GM12891 (cell line): ENCODE measurements around the gene HRG.

Experiments used
- POLR2A ChIP-seq: IDR thresholded peaks from 2 replicates; pipeline ENCODE4 v1.6.1; 2011; ENCODE audit warnings: low read depth, low read length, control low read depth
- POLR2AphosphoS5 ChIP-seq: IDR thresholded peaks from 2 replicates; pipeline ENCODE4 v1.6.1; 2011; ENCODE audit warnings: low read depth, low read length, control low read depth
- POU2F2 ChIP-seq: IDR thresholded peaks from 2 replicates; pipeline ENCODE4 v1.6.1; 2011; ENCODE audit warnings: low read depth, mild to moderate bottlenecking, control low read depth, low read length, moderate library complexity
- TAF1 ChIP-seq: IDR thresholded peaks from 2 replicates; pipeline ENCODE4 v1.6.1; 2011; ENCODE audit warnings: low read depth, low read length, control low read depth

GRCh38 chr3:186622651-186623310 is 43.0 kb upstream of the HRG start:
- no peak for TF ChIP-seq POLR2A
- TF ChIP-seq TAF1, result no peak
- TF ChIP-seq POLR2AphosphoS5, result no peak
- TF ChIP-seq POU2F2, result no peak
